MM.1S (cell line): ENCODE results near the gene XKRX.

ENCODE experiments used
- DNase-seq: peaks from one replicate; pipeline ENCODE4 v3.0.0-alpha.2; 2015
- H2AFZ ChIP-seq: fragments of 300-600 bp; sonication (generic); 2 replicates; pipeline ENCODE4 v1.6.0; 2016; ENCODE audit warnings: antibody characterized with exemption, low read length
- H3F3A ChIP-seq: fragments of 300-600 bp; sonication (generic); 2 replicates; pipeline ENCODE4 v1.6.1; 2016; ENCODE audit warnings: mild to moderate bottlenecking, antibody characterized with exemption, low read length, moderate library complexity, mixed read lengths; ENCODE audit not compliant: insufficient read depth
- H3K27ac ChIP-seq: fragments of 300-600 bp; sonication (generic); 2 replicates; pipeline ENCODE4 v1.5.1; 2016; ENCODE audit warnings: mild to moderate bottlenecking, low read length
- H3K27me3 ChIP-seq: fragments of 300-600 bp; sonication (generic); replicated peaks from 2 replicates; pipeline ENCODE4 v1.6.0; 2016; ENCODE audit warnings: low read length; ENCODE audit not compliant: insufficient read depth
- H3K36me3 ChIP-seq: fragments of 300-600 bp; sonication (generic); replicated peaks from 2 replicates; pipeline ENCODE4 v1.6.1; 2016; ENCODE audit warnings: mild to moderate bottlenecking, low read length, mixed read lengths; ENCODE audit not compliant: insufficient read depth
- H3K4me1 ChIP-seq: fragments of 300-600 bp; sonication (generic); 2 replicates; pipeline ENCODE4 v1.6.1; 2016; ENCODE audit warnings: low read length, mixed read lengths
- H3K4me2 ChIP-seq: fragments of 300-600 bp; sonication (generic); 2 replicates; pipeline ENCODE4 v1.6.0; 2016; ENCODE audit warnings: low read depth, low read length
- H3K4me3 ChIP-seq: fragments of 300-600 bp; sonication (generic); 2 replicates; pipeline ENCODE4 v1.5.1; 2016; ENCODE audit warnings: low read length, mixed read lengths
- H3K79me2 ChIP-seq: fragments of 300-600 bp; sonication (generic); 2 replicates; pipeline ENCODE4 v1.6.1; 2016; ENCODE audit warnings: mixed run types, low read length, mixed read lengths
- H3K9ac ChIP-seq: fragments of 300-600 bp; sonication (generic); 2 replicates; pipeline ENCODE4 v1.6.1; 2016; ENCODE audit warnings: low read length, mixed read lengths
- H3K9me2 ChIP-seq: fragments of 300-600 bp; sonication (generic); replicated peaks from 2 replicates; pipeline ENCODE4 v1.6.1; 2016; ENCODE audit warnings: mild to moderate bottlenecking, low read length, mixed read lengths; ENCODE audit not compliant: insufficient read depth
- H3K9me3 ChIP-seq: fragments of 300-600 bp; sonication (generic); replicated peaks from 2 replicates; pipeline ENCODE4 v1.6.1; 2016; ENCODE audit warnings: mild to moderate bottlenecking, low read length, mixed read lengths; ENCODE audit not compliant: insufficient read depth
- H4K20me1 ChIP-seq: fragments of 300-600 bp; sonication (generic); 2 replicates; pipeline ENCODE4 v1.6.1; 2016; ENCODE audit warnings: mild to moderate bottlenecking, low read length, moderate library complexity, mixed read lengths; ENCODE audit not compliant: insufficient read depth
- EZH2 ChIP-seq: fragments of 300-600 bp; sonication (generic); optimal IDR thresholded peaks from 2 replicates; pipeline ENCODE3; 2017; ENCODE audit warnings: low read depth, mild to moderate bottlenecking, antibody characterized with exemption, low read length, mixed read lengths
- EZH2phosphoT487 ChIP-seq: fragments of 300-600 bp; sonication (generic); IDR thresholded peaks from 2 replicates; pipeline ENCODE4 v1.6.1; 2018; ENCODE audit warnings: antibody characterized with exemption, low read length
- TF ChIP-seq, protein P1 (sequence below): fragments of 300-600 bp; sonication (generic); IDR thresholded peaks from 2 replicates; pipeline ENCODE4 v1.5.1; 2016; ENCODE audit warnings: antibody characterized with exemption, low read length, mixed read lengths

The XKRX gene

GRCh38 chrX:100935767-100936166, 7.0 kb upstream of the XKRX start:
- Histone ChIP-seq H3K9ac (no peak overlapping the region), H3K27ac (no peak overlapping the region), H3K4me1 (peaks cover 13% of the 10 kb centered on the region), H3K4me3 (no peak overlapping the region), H3K79me2 (no peaks in the 10 kb centered on the region), H3K4me2 (no peak overlapping the region), H3K36me3 (no peaks in the 10 kb centered on the region), H3K9me2 (no peaks in the 10 kb centered on the region), H4K20me1 (no peaks in the 10 kb centered on the region), H3K9me3 (no peaks in the 10 kb centered on the region), H3K27me3 (no peaks in the 10 kb centered on the region), H3F3A (peaks cover 10% of the 10 kb centered on the region), H2AFZ (no peak overlapping the region)
- no peak for DNase-seq
- TF ChIP-seq EZH2 (no peak), EZH2phosphoT487 (no peak)
- TF ChIP-seq, protein P1, sequence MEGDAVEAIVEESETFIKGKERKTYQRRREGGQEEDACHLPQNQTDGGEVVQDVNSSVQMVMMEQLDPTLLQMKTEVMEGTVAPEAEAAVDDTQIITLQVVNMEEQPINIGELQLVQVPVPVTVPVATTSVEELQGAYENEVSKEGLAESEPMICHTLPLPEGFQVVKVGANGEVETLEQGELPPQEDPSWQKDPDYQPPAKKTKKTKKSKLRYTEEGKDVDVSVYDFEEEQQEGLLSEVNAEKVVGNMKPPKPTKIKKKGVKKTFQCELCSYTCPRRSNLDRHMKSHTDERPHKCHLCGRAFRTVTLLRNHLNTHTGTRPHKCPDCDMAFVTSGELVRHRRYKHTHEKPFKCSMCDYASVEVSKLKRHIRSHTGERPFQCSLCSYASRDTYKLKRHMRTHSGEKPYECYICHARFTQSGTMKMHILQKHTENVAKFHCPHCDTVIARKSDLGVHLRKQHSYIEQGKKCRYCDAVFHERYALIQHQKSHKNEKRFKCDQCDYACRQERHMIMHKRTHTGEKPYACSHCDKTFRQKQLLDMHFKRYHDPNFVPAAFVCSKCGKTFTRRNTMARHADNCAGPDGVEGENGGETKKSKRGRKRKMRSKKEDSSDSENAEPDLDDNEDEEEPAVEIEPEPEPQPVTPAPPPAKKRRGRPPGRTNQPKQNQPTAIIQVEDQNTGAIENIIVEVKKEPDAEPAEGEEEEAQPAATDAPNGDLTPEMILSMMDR, result no peak

- no peaks in the 10 kb centered on the region for H3K9me3 ChIP-seq
- peaks cover 4% of the 10 kb centered on the region; the same call in 1 of the 2 replicates for H3F3A ChIP-seq
- no peak overlapping the region for H3K4me3 ChIP-seq
- TF ChIP-seq EZH2phosphoT487, result no peak
- H3K4me1 ChIP-seq, result no peaks in the 10 kb centered on the region
- H4K20me1 ChIP-seq, result no peaks in the 10 kb centered on the region
- H2AFZ ChIP-seq, result no peak overlapping the region
- H3K9me2 ChIP-seq, result no peaks in the 10 kb centered on the region
- H3K36me3 ChIP-seq, result no peaks in the 10 kb centered on the region
- H3K79me2 ChIP-seq, result no peaks in the 10 kb centered on the region
- no peak overlapping the region for H3K4me2 ChIP-seq
- no peak for DNase-seq
- H3K9ac ChIP-seq, result no peak overlapping the region
- no peaks in the 10 kb centered on the region for H3K27me3 ChIP-seq
- no peak overlapping the region for H3K27ac ChIP-seq
Observed at GRCh38 chrX:100931925-100932285, 3.2 kb upstream of the XKRX start.

DNA sequence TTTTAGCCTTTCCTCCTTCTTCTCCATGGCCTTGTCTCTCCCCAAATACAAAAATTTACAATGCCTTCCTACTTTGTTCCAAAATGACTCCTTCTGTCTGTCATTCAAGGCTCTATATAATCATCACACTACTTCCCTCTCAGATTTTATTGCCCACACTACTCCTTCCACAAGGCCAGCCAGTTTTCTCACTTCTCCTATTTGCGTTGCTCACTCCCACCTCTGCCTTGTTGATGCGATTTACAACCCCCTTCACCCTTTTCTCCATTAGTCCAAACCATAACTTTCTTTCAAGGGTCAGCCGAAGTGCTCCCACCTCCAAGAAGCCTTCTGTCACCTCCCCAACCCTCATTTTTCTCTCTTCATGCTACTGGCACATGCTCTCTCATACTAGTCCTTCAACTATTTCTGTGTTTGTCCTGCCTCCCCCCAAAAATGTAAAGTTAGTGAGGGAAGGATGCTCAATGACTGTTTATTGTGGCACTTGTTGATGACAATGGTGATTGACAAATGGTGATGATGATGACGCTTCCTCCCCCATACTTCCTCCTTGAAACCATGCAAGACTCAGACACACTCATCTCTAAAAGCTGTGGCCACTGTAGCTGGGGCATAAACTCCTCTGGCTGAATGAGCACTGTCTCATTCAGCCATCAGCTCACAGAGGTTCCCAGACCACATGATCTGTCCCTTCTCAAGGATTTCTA, 2.7 kb upstream of the XKRX start:
- H3K79me2 ChIP-seq, result no peaks in the 10 kb centered on the region
- no peaks in the 10 kb centered on the region for H4K20me1 ChIP-seq
- no peaks in the 10 kb centered on the region for H3K4me1 ChIP-seq
- no peaks in the 10 kb centered on the region for H3K36me3 ChIP-seq
- no peak overlapping the region for H3K9ac ChIP-seq
- no peaks in the 10 kb centered on the region for H3K9me3 ChIP-seq
- H3F3A ChIP-seq, result peaks cover 4% of the 10 kb centered on the region; the same call in 1 of the 2 replicates
- no peak for DNase-seq
- H3K27me3 ChIP-seq, result no peaks in the 10 kb centered on the region
- no peak overlapping the region for H3K27ac ChIP-seq
- no peak overlapping the region for H3K4me2 ChIP-seq
- TF ChIP-seq, protein P1, result no peak
- TF ChIP-seq EZH2phosphoT487, result no peak
- no peak for TF ChIP-seq EZH2
- no peak overlapping the region for H2AFZ ChIP-seq
- no peak overlapping the region for H3K4me3 ChIP-seq
- H3K9me2 ChIP-seq, result no peaks in the 10 kb centered on the region

DNA sequence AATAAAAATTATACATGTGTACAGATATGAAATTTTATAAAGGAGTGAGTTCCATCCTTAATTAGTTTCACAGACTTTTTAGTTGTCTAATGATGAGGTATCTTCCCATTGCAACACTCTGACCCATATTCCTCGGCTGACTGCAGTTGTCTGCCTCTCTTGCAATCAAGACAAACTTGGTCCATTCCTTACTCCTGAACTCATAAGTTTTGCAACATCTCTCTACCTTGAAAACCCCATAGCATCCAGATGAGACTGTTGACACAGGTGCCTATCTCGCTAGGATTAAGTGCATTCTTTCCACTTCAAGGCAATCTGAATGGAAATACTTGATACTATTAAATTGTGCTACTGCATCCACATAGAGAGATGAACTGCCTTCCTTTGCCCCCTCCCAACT, 2.3 kb downstream of the XKRX start:
- no peaks in the 10 kb centered on the region for H4K20me1 ChIP-seq
- DNase-seq, result no peak
- no peaks in the 10 kb centered on the region for H3K9me2 ChIP-seq

More for the DNA sequence above, 2.3 kb downstream of the XKRX start:
- Histone ChIP-seq H3K4me3 (no peak overlapping the region), H2AFZ (no peak overlapping the region), H3K9ac (no peak overlapping the region), H3K79me2 (no peaks in the 10 kb centered on the region), H3K27ac (no peak overlapping the region), H3K4me2 (no peak overlapping the region), H3F3A (peaks cover 4% of the 10 kb centered on the region; the same call in 1 of the 2 replicates), H3K27me3 (no peaks in the 10 kb centered on the region), H3K9me3 (no peaks in the 10 kb centered on the region), H3K36me3 (no peaks in the 10 kb centered on the region), H3K4me1 (no peaks in the 10 kb centered on the region)
- no peak for TF ChIP-seq EZH2
- TF ChIP-seq, protein P1, result no peak
- TF ChIP-seq EZH2phosphoT487, result no peak
